ENCODE results near the gene CARD19. TPM values are rescaled to one million over a fixed set of nuclear protein-coding genes. Genes with fewer than 3 reads are reported as not detected.
"Not testable (repeated sequence)": the region's sequence is repeated elsewhere in the genome, so short reads cannot be mapped to it uniquely, and the experiment has no call there.

Gene CARD19
- total RNA-seq, 1 donor from 2014 or later, result 22.6 TPM

DNA sequence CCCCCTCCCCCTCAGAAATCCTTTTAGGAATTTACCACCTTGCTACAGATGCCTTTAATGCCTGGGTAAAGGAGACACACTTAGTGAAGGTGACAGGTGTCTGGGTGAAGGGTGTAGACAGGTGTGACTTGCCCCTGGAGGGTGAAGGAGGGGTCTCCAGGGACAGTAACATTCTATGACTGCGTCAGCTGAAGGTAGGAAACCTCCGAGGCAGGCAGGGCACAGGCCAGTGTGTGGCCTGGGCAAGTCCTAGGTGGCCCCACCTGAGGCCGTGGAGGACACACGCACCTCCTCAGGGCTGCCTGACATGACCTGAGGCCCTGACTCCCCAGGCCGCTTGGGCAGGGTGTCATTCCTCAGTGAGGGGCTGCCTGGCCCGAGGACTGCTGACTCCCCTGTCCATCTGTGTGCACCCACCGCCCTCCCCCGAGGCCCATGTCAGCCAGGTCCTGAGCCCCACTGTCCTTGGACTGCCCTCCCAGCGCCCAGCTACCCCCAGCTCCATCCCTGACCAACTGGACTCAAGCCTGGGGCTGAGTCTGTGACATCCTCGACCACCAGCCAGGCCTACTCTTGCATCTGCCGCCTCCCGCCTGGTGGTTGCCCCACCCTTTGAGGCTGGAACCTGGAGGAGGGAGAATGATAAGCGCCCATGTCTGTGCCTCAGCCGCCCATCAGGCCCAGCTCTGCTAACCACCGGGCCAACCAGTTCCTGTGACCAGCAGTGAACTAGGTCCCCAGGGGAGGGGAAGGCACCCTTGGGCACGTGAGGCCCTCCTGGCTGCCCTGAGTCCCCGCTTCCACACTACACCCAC is 18.4 kb downstream of the CARD19 start:
- H3K27ac Mint-ChIP-seq, result no peak overlapping the region
- H3K36me3 Mint-ChIP-seq, result peaks cover 3% of the 10 kb centered on the region
- H3K4me1 Mint-ChIP-seq, result peaks cover 5% of the 10 kb centered on the region
- no peaks in the 10 kb centered on the region for H3K9me3 Mint-ChIP-seq
- peak in 1 of 2 experiments; percentile 14 for DNase-seq (ENCODE audit: low spot score in 2 of 2, unreplicated experiment in 2 of 2)
- no peak overlapping the region for H3K4me3 Mint-ChIP-seq
- H3K27me3 Mint-ChIP-seq (ENCODE audit: low read depth), result no peaks in the 10 kb centered on the region
- TF ChIP-seq, protein P1, sequence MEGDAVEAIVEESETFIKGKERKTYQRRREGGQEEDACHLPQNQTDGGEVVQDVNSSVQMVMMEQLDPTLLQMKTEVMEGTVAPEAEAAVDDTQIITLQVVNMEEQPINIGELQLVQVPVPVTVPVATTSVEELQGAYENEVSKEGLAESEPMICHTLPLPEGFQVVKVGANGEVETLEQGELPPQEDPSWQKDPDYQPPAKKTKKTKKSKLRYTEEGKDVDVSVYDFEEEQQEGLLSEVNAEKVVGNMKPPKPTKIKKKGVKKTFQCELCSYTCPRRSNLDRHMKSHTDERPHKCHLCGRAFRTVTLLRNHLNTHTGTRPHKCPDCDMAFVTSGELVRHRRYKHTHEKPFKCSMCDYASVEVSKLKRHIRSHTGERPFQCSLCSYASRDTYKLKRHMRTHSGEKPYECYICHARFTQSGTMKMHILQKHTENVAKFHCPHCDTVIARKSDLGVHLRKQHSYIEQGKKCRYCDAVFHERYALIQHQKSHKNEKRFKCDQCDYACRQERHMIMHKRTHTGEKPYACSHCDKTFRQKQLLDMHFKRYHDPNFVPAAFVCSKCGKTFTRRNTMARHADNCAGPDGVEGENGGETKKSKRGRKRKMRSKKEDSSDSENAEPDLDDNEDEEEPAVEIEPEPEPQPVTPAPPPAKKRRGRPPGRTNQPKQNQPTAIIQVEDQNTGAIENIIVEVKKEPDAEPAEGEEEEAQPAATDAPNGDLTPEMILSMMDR (IDR thresholded peaks at IDR 0.05; ENCODE audit: unreplicated experiment), result no peak

- Mint-ChIP-seq H3K27ac (no peak overlapping the region), H3K9me3 (no peaks in the 10 kb centered on the region), H3K27me3 (ENCODE audit: low read depth) (no peaks in the 10 kb centered on the region), H3K36me3 (peaks cover 3% of the 10 kb centered on the region), H3K4me3 (no peak overlapping the region), H3K4me1 (peaks cover 10% of the 10 kb centered on the region)
- TF ChIP-seq, protein P1 (IDR thresholded peaks at IDR 0.05; ENCODE audit: unreplicated experiment), result no peak
- DNase-seq (ENCODE audit: low spot score in 2 of 2, unreplicated experiment in 2 of 2), result no peak
Measured at GRCh38 chr9:93114984-93115335, 18.9 kb downstream of the CARD19 start.

DNA sequence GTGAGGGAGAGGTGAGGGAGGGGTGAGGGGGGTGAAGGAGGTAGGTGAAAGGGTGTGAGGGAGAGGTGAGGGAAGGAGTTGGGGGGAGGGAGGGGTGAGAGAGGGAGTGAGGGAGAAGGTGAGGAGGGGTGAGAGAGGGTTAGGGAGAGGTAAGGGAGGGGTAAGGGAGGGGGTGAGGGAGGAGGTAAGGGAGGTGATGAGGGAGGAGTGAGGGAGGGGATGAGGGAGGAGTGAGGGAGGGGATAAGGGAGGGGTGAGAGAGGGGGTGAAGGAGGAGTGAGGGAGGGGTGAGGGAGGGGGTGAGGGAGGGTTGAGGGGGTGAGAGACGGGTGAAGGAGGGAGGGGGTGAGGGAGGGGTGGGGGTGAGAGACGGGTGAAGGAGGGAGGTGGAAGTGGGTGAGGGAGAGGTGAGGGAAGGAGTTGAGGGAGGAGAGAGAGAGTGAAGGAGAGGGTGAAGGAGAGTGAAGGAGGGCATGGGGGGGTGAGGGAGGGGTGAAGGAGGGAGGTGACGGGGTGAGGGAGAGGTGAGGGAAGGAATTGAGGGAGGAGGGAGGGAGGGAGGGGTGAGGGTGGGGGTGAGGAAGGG is 19.6 kb downstream of the CARD19 start:
- Mint-ChIP-seq H3K9me3 (no peaks in the 10 kb centered on the region), H3K27ac (no peak overlapping the region), H3K27me3 (ENCODE audit: low read depth) (no peaks in the 10 kb centered on the region), H3K36me3 (peaks cover 3% of the 10 kb centered on the region), H3K4me3 (no peak overlapping the region), H3K4me1 (peaks cover 15% of the 10 kb centered on the region)
- no peak for DNase-seq (ENCODE audit: low spot score in 2 of 2, unreplicated experiment in 2 of 2)
- TF ChIP-seq, protein P1 (IDR thresholded peaks at IDR 0.05; ENCODE audit: unreplicated experiment), result no peak

- H3K4me1 Mint-ChIP-seq, result peaks cover 15% of the 10 kb centered on the region
Measured at GRCh38 chr9:93116072-93116961, 20.3 kb downstream of the CARD19 start.

GRCh38 chr9:93117521-93117920 is 21.5 kb downstream of the CARD19 start:
- H3K4me3 Mint-ChIP-seq; H3K27me3 Mint-ChIP-seq (ENCODE audit: low read depth); H3K9me3 Mint-ChIP-seq; H3K36me3 Mint-ChIP-seq; H3K27ac Mint-ChIP-seq; DNase-seq (ENCODE audit: low spot score in 2 of 2, unreplicated experiment in 2 of 2): not testable (repeated sequence)
- H3K4me1 Mint-ChIP-seq, result peaks cover 15% of the 10 kb centered on the region

More at GRCh38 chr9:93116072-93116961, 20.3 kb downstream of the CARD19 start:
- peak in 1 of 2 experiments; percentile 12 for DNase-seq (ENCODE audit: low spot score in 2 of 2, unreplicated experiment in 2 of 2)
- H3K4me3 Mint-ChIP-seq, result no peak overlapping the region
- TF ChIP-seq, protein P1 (IDR thresholded peaks at IDR 0.05; ENCODE audit: unreplicated experiment), result no peak
- no peaks in the 10 kb centered on the region for H3K36me3 Mint-ChIP-seq
- no peaks in the 10 kb centered on the region for H3K27me3 Mint-ChIP-seq (ENCODE audit: low read depth)
- no peaks in the 10 kb centered on the region for H3K9me3 Mint-ChIP-seq
- H3K27ac Mint-ChIP-seq, result no peak overlapping the region
